CD14-positive monocyte (primary cell): ENCODE measurements around the gene TEDC1. TPM values are rescaled to one million over a fixed set of nuclear protein-coding genes. Genes with fewer than 3 reads are reported as not detected.
A peak's percentile ranks its signal among the peaks of the same experiment; 100 is the strongest.

Source experiments
- DNase-seq, 3 donors: peaks; one replicate each; pipeline ENCODE4 v3.0.0-alpha.2; 2011 to 2022
- H2AFZ ChIP-seq: 2 replicates; pipeline ENCODE4 v1.6.0; 2012; ENCODE audit warnings: mild to moderate bottlenecking, low read depth, low read length, inconsistent platforms; ENCODE audit not compliant: insufficient read depth, poor library complexity, severe bottlenecking
- H3K27ac ChIP-seq, 2 donors: 1 replicate in 1 of 2; 2 replicates in 1 of 2; pipeline ENCODE4 v1.5.1; 2012 to 2013; ENCODE audit warnings: low read length in 2 of 2, control low read depth in 1 of 2, inconsistent platforms in 1 of 2, low read depth in 1 of 2, mild to moderate bottlenecking in 1 of 2
- H3K27me3 ChIP-seq, 2 donors: one replicate each; pipeline versions ENCODE4 v1.6.0 to v1.6.1; 2011 to 2013; ENCODE audit warnings: low read length in 2 of 2; ENCODE audit not compliant: control insufficient read depth in 2 of 2, insufficient read depth in 2 of 2
- H3K36me3 ChIP-seq, 2 donors: replicated peaks in 1 of 2; 1 replicate in 1 of 2; 2 replicates in 1 of 2; pipeline versions ENCODE4 v1.5.1 to v1.6.1; 2012 to 2013; ENCODE audit warnings: low read length in 2 of 2, control low read depth in 1 of 2, inconsistent platforms in 1 of 2, mild to moderate bottlenecking in 1 of 2; ENCODE audit not compliant: insufficient read depth in 2 of 2, control insufficient read depth in 1 of 2
- H3K4me1 ChIP-seq, 2 donors: 1 replicate in 1 of 2; 2 replicates in 1 of 2; pipeline versions ENCODE4 v1.5.1 to v1.6.1; 2012 to 2013; ENCODE audit warnings: low read length in 2 of 2, control low read depth in 1 of 2, inconsistent platforms in 1 of 2, mild to moderate bottlenecking in 1 of 2, moderate library complexity in 1 of 2; ENCODE audit not compliant: insufficient read depth in 2 of 2, control insufficient read depth in 1 of 2
- H3K4me2 ChIP-seq: replicated peaks from 2 replicates; pipeline ENCODE3; 2012; ENCODE audit warnings: low read length, moderate library complexity, mild to moderate bottlenecking; ENCODE audit not compliant: poor library complexity, severe bottlenecking; ENCODE audit errors: extremely low read depth
- H3K4me3 ChIP-seq, 3 experiments: fragments of 200-600 bp in 1 of 3; sonication (generic) in 1 of 3; replicated peaks in 1 of 3; 1 replicate in 2 of 3; 2 replicates in 1 of 3; pipeline ENCODE4 v1.5.1; 2011 to 2013; ENCODE audit warnings: low read length in 3 of 3, mild to moderate bottlenecking in 3 of 3, control low read depth in 2 of 3, low read depth in 2 of 3, inconsistent platforms in 1 of 3, moderate library complexity in 1 of 3
- H3K79me2 ChIP-seq: 2 replicates; pipeline ENCODE4 v1.6.0; 2012; ENCODE audit warnings: mild to moderate bottlenecking, control low read depth, inconsistent platforms, low read length, moderate library complexity; ENCODE audit not compliant: insufficient read depth
- H3K9ac ChIP-seq: 2 replicates; pipeline ENCODE4 v1.6.0; 2017; ENCODE audit warnings: low read length, mild to moderate bottlenecking; ENCODE audit not compliant: insufficient read depth, poor library complexity, severe bottlenecking
- H3K9me3 ChIP-seq, 2 donors: replicated peaks in 1 of 2; 1 replicate in 1 of 2; 2 replicates in 1 of 2; pipeline versions ENCODE4 v1.5.1 to v1.6.1; 2012 to 2013; ENCODE audit warnings: low read length in 2 of 2, control low read depth in 1 of 2; ENCODE audit not compliant: control insufficient read depth in 1 of 2, insufficient read depth in 1 of 2
- H4K20me1 ChIP-seq: 2 replicates; pipeline ENCODE4 v1.6.0; 2012; ENCODE audit warnings: mild to moderate bottlenecking, low read length, control low read depth, moderate library complexity; ENCODE audit not compliant: insufficient read depth
- H3K27ac Mint-ChIP-seq, 7 donors: one replicate each; pipeline ENCODE4 v1.8.0; 2020; ENCODE audit warnings: mild to moderate bottlenecking in 7 of 7, mixed read lengths in 7 of 7, moderate library complexity in 6 of 7, inconsistent platforms in 2 of 7
- H3K27me3 Mint-ChIP-seq, 3 donors: one replicate each; pipeline ENCODE4 v1.8.0; 2021 to 2022; ENCODE audit warnings: low read depth in 3 of 3, mild to moderate bottlenecking in 3 of 3, mixed read lengths in 3 of 3, moderate library complexity in 3 of 3, inconsistent platforms in 1 of 3
- H3K36me3 Mint-ChIP-seq, 2 donors: one replicate each; pipeline ENCODE4 v1.8.0; 2020; ENCODE audit warnings: mixed read lengths in 2 of 2, inconsistent platforms in 1 of 2, mild to moderate bottlenecking in 1 of 2
- H3K4me1 Mint-ChIP-seq: one replicate; pipeline ENCODE4 v1.8.0; 2020; ENCODE audit warnings: mild to moderate bottlenecking, mixed read lengths
- H3K4me3 Mint-ChIP-seq, 2 donors: one replicate each; pipeline ENCODE4 v1.8.0; 2020; ENCODE audit warnings: mild to moderate bottlenecking in 2 of 2, mixed read lengths in 2 of 2, moderate library complexity in 1 of 2
- H3K9me3 Mint-ChIP-seq, 7 donors: one replicate each; pipeline ENCODE4 v1.8.0; 2020 to 2022; ENCODE audit warnings: mixed read lengths in 7 of 7, mild to moderate bottlenecking in 6 of 7, moderate library complexity in 6 of 7, inconsistent platforms in 2 of 7
- whole genome bisulfite sequencing: methylation state at CpG from one replicate; pipeline ENCODE4 v1.1.5; 2013; ENCODE audit warnings: missing lambda C conversion rate; ENCODE audit not compliant: insufficient coverage; 5-methylcytosine and 5-hydroxymethylcytosine counted together
- intact Hi-C, 2 donors: fragments of 100-400 bp; cut with micrococcal nuclease; formaldehyde crosslinking; loops; one replicate each; pipeline versions ENCODE4 v1.15.0 to v1.15.1; 2023
- polyA plus RNA-seq, 3 donors: library from polyadenylated mRNA; depleted of rRNA in 1 of 3; unstranded in 2 of 3; stranded (reverse) in 1 of 3; fragments of 300-500 nt in 2 of 3; fragments of >200 nt in 1 of 3; fragmentation: Illumina TruSeq in 2 of 3; gene quantifications; 1 replicate in 2 of 3; 2 replicates in 1 of 3; pipeline ENCODE4 v1.2.3, GENCODE V29; 2012 to 2021
- TF ChIP-seq, protein P1 (sequence below): fragments of 200-600 bp; IDR thresholded peaks from one replicate; pipeline ENCODE4 v1.8.0; 2022; ENCODE audit warnings: antibody characterized with exemption, mild to moderate bottlenecking

TEDC1 gene
- polyA plus RNA-seq, 3 donors = 7.8 to 23.4 (median 9.0) TPM

DNA sequence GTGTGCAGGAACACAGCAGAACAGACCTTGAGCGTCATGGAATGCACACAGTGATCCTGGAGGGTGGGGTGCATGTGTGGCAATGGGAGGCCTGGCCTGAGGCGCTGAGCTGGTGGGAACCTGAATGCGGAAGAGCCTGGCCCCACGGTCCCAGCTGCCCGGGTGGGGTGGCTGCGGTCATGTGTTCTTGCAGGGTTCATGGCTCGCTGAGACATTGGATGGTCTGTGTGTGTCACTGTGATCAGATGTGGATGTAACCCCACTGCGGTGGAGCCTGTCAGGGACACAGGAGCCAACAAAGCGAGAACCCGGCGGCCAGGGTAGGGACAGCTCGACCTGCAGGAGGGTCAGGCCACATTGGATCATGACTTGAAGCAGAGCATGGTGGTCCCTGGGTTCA is 48.2 kb upstream of the TEDC1 start:
- peaks cover 26% of the 10 kb centered on the region for H4K20me1 ChIP-seq
- peaks cover 0 to 3% (median 0%) of the 10 kb centered on the region in 3 donors for H3K27me3 Mint-ChIP-seq
- H3K4me2 ChIP-seq = no peak overlapping the region
- DNase-seq = no peak
- intact Hi-C loops = loop anchor here in 1 of 2 donors (10.0 kb wide), 1 partner anchor 82 kb away; the partner anchor contains the start of gene TMEM121
- TF ChIP-seq, protein P1, sequence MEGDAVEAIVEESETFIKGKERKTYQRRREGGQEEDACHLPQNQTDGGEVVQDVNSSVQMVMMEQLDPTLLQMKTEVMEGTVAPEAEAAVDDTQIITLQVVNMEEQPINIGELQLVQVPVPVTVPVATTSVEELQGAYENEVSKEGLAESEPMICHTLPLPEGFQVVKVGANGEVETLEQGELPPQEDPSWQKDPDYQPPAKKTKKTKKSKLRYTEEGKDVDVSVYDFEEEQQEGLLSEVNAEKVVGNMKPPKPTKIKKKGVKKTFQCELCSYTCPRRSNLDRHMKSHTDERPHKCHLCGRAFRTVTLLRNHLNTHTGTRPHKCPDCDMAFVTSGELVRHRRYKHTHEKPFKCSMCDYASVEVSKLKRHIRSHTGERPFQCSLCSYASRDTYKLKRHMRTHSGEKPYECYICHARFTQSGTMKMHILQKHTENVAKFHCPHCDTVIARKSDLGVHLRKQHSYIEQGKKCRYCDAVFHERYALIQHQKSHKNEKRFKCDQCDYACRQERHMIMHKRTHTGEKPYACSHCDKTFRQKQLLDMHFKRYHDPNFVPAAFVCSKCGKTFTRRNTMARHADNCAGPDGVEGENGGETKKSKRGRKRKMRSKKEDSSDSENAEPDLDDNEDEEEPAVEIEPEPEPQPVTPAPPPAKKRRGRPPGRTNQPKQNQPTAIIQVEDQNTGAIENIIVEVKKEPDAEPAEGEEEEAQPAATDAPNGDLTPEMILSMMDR = no peak
- no peaks in the 10 kb centered on the region for H3K27me3 ChIP-seq
- no peaks in the 10 kb centered on the region for H3K4me1 Mint-ChIP-seq
- no peaks in the 10 kb centered on the region for H3K9me3 ChIP-seq
- H3K36me3 Mint-ChIP-seq = peaks cover 16 to 59% of the 10 kb centered on the region in 2 donors
- H3K4me3 ChIP-seq = no peak overlapping the region
- no peak overlapping the region for H3K27ac ChIP-seq
- H3K36me3 ChIP-seq = peaks cover 14 to 46% of the 10 kb centered on the region in 2 donors
- no peak overlapping the region for H3K4me3 Mint-ChIP-seq
- H2AFZ ChIP-seq = no peak overlapping the region
- WGBS = 94% methylated on average over 12 of the region's 12 CpGs
- H3K79me2 ChIP-seq = peaks cover 6% of the 10 kb centered on the region
- H3K9me3 Mint-ChIP-seq = no peaks in the 10 kb centered on the region
- no peak overlapping the region for H3K9ac ChIP-seq
- peak overlapping the region in 1 of 7 donors; percentile 54 for H3K27ac Mint-ChIP-seq
- no peaks in the 10 kb centered on the region for H3K4me1 ChIP-seq

DNA sequence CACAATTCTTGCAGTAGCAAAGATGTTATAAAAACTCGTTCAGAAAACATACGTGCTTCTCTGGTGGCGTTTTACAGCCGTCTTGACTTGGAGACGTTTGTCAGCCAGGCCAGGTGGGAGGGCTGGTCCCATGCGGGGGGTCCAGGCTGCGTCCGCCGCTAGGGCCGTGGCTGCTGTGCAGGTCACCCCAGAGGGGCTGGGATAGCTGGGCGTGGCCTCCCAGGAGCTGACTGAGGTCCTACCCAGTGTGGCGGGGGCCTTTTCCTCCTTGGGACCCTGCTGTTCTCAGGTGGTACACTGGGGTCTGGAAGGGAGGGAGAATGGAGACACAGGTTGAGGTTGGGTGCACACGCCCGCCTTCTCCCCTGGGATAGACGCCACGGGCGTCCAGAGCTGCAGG is 46.2 kb upstream of the TEDC1 start:
- no peaks in the 10 kb centered on the region for H3K27me3 ChIP-seq
- no peak overlapping the region for H3K4me3 Mint-ChIP-seq
- DNase-seq = no peak
- H3K9ac ChIP-seq = no peak overlapping the region
- H3K27ac Mint-ChIP-seq = no peak overlapping the region
- no peaks in the 10 kb centered on the region for H3K79me2 ChIP-seq
- intact Hi-C loops = loop anchor here (5.0 to 10.0 kb wide), 3 partner anchors 47 to 80 kb away; partner anchors contain the start of genes TEDC1 (in 1 of the 2) and TMEM121 (in 1 of the 2)
- TF ChIP-seq, protein P1 = no peak
- H3K4me1 Mint-ChIP-seq = no peaks in the 10 kb centered on the region
- WGBS = 99% methylated on average over 17 of the region's 17 CpGs
- no peak overlapping the region for H3K4me2 ChIP-seq
- peaks cover 16 to 51% of the 10 kb centered on the region in 2 donors for H3K36me3 Mint-ChIP-seq
- no peak overlapping the region for H3K4me3 ChIP-seq
- H3K9me3 Mint-ChIP-seq = no peaks in the 10 kb centered on the region
- no peak overlapping the region for H3K27ac ChIP-seq
- peaks cover 10 to 39% of the 10 kb centered on the region in 2 donors for H3K36me3 ChIP-seq
- H2AFZ ChIP-seq = no peak overlapping the region
- H4K20me1 ChIP-seq = peaks cover 20% of the 10 kb centered on the region
- no peaks in the 10 kb centered on the region for H3K9me3 ChIP-seq
- H3K27me3 Mint-ChIP-seq = peaks cover 0 to 3% (median 0%) of the 10 kb centered on the region in 3 donors
- H3K4me1 ChIP-seq = no peaks in the 10 kb centered on the region
